ENCODE measurements around the gene PTPN3.
"Not testable (repeated sequence)": the region's sequence is repeated elsewhere in the genome, so short reads cannot be mapped to it uniquely, and the experiment has no call there.

GRCh38 chr9:109358968-109359603 lies 139.0 kb downstream of the PTPN3 start:
- not testable (repeated sequence) for TF ChIP-seq CTCF (IDR thresholded peaks at IDR 0.05); EZH2 (IDR thresholded peaks at IDR 0.05; ENCODE audit: borderline replicate concordance, insufficient read depth, low read depth, low read length, poor library complexity, severe bottlenecking)

All from B cell (primary cell).